GM19238 (cell line): ENCODE measurements around the gene SLC35F6.

Experiments
- DNase-seq: peaks from one replicate; pipeline ENCODE4 v3.0.0; 2011; ENCODE audit warnings: low spot score; ENCODE audit not compliant: insufficient read length

The SLC35F6 gene

GRCh38 chr2:26764078-26764887 is at the start of gene SLC35F6:
Gene SLC35F6, plus strand, starts transcription at chr2:26764284. Its CDS starts 66 bp downstream, at chr2:26764350.
- peak; percentile 91 for DNase-seq

DNA sequence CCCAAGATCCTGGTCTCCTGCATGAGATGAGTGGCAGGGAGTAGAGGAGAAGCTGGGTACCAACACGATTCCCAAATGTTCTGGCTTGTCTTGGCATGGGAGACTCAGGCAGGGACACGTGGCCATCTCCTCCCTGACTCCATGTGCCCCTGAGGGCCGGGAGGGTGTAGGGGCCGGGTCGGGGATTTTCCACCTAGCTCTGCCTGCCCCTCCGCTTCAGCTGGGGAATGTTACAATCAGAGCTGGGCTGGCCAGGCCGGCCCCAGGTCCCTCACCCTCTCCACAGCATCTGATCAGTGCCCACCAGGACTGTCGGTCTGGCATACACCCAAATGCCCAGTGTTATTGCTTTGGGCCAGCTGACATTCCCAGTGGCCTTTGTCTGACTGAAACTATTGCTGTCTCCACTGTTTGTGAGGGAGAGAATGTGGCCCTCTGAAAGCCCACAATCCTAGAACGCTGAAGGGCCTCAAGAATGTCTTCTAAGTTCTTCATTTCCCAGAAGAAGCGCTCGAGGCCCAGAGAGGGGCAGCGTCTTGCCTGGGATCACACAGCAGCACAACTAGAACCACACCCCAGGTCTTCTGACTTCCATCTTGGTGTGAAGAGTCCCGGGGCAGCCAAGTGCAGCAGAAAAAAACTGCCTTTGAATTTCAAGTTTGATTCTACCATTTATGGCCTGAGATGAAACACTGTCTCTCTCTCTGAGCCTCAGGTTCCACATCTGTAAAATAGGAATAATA is 48.4 kb upstream of the SLC35F6 start:
- DNase-seq: no peak

DNA sequence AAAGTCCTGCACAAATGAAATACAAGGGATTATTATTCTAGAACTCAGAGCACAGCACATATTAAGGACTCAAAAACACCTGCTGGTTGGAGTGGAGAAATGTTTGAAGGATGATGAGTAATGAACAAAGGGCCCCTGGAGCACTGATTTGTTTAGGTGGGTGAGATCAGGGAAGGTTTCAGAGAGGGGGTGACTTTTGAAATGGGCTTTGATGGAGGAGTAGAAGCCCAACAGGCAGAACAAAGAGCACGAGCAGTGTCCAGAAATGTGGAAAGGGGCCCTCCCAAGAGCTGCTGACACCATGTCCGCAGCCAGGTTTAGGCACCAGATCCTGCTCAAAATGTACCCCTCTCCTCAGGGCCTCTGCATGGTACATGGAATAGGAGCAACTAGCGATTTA is 47.7 kb upstream of the SLC35F6 start:
- DNase-seq: no peak

DNA sequence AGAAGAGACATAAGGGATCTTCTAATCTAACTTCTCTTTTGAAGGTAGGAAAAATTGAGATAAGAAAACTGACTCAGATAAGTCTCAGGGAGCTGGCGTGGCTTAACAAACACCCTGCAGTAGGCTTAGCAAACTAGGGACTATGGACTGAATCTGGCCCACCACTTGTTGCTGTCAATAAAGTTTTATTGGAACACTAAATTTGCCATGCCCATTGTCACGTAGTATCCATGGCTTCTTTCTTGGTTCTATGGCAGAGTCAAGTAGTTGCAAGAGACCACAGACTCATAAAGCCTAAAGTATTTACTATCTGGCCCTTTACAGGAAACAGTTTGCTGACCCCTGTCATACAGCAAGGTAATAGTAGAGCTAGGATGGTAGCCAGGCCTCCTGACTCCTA is 47.3 kb upstream of the SLC35F6 start:
- DNase-seq: no peak

DNA sequence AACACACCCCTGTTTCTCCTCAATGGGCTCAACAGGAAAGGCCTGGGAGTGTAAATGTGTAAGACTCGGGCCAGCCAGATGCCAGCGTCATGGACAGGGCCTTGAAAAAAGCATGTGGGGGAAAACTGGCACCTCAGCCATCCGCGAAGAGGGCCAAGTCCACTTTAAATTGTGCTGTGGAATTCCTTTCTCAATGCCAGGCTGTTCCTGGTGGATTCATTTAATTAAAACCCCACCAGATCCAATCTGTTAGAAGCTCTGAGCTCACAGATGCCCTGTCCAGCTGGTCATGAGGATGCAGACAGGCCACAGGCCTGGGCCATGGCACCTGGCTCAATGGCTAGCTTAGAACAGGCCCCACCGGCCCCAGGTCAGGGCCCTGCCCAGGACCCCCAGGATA is 46.7 kb upstream of the SLC35F6 start:
- no peak for DNase-seq

GRCh38 chr2:26718949-26719686 is 45.0 kb upstream of the SLC35F6 start:
- DNase-seq: no peak

DNA sequence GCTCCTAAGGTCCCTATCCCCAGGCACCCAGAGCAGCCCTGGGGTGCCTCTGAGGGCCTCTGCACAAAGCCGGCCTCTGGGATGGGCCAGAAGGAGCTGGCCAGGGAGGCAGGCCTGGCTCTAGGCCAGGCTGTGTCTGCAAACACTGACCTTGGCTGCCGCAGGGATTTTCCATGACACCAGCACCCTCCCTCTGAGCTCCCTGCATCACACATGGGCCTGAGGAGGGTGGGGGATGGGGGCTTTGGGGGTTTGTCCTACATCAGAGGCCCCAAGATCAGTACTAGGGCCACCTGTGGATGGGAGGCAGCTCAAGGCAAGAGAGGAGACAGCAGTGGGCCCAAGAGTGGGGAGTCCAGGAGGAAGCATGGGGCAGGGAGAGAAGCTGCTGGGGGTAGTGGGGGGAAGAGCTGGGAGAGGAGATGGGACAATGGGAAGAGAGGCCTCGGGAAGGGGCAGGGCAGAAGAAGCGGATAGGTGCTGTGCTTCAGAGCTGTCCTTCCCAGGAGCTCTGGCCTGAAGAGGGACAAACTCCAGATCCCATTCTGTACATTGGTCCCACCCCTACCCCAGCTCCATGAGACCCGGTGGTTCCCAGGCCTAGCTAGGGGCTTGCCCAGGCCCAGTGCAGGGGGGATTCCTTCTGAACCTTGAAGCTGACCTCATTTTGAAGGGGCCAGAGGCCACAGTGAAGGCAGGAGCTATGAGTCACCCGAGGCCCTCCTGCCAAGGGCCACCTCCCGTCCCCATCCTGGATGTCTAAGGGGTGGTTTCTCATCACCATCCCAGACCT is 43.6 kb upstream of the SLC35F6 start:
- no peak for DNase-seq

- no peak for DNase-seq
These were observed 42.7 kb upstream of the SLC35F6 start for GRCh38 chr2:26721115-26722032.

DNA sequence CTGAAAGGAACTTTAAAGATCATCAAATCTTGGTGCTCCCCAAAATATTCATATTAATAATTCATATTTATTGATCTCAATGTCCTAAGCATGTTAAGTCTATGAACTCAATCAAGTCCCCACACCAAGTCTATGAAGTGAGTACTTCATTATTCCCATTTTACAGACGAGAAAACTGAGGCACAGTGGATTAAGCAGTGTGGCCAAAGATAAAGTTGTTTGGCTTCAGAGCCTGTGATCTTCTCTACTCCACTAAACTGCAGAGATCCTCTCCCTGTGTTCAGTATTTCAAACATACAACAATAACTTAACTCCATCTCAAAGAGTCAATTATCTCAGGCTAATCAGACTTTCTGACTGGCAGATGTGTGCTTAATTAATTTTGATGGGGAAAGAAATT is 41.8 kb upstream of the SLC35F6 start:
- DNase-seq: no peak

GRCh38 chr2:26722911-26723310 is 41.2 kb upstream of the SLC35F6 start:
- no peak for DNase-seq

- no peak for DNase-seq
These were observed 40.6 kb upstream of the SLC35F6 start for GRCh38 chr2:26723475-26723874.

- DNase-seq: no peak
These were observed 39.9 kb upstream of the SLC35F6 start for GRCh38 chr2:26723991-26724750.

- no peak for DNase-seq
These were observed 39.1 kb upstream of the SLC35F6 start for GRCh38 chr2:26724784-26725520.

DNA sequence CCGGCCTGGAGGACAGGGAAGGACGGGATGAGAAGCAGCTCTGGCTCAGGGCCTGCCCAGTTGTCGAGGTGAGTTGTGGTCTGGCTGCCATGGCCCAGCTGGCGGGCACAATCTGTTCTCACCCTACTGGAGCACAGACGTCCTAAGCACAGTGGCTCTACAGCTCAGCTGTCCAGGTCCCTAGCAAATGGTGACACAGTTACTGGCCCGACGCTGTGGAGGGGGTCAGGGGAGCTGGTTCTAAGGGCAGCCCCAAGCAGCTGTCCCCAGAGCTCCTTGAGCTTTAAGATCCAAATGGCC is 38.6 kb upstream of the SLC35F6 start:
- DNase-seq: no peak

GRCh38 chr2:26726228-26726627 is 37.9 kb upstream of the SLC35F6 start:
- no peak for DNase-seq

DNA sequence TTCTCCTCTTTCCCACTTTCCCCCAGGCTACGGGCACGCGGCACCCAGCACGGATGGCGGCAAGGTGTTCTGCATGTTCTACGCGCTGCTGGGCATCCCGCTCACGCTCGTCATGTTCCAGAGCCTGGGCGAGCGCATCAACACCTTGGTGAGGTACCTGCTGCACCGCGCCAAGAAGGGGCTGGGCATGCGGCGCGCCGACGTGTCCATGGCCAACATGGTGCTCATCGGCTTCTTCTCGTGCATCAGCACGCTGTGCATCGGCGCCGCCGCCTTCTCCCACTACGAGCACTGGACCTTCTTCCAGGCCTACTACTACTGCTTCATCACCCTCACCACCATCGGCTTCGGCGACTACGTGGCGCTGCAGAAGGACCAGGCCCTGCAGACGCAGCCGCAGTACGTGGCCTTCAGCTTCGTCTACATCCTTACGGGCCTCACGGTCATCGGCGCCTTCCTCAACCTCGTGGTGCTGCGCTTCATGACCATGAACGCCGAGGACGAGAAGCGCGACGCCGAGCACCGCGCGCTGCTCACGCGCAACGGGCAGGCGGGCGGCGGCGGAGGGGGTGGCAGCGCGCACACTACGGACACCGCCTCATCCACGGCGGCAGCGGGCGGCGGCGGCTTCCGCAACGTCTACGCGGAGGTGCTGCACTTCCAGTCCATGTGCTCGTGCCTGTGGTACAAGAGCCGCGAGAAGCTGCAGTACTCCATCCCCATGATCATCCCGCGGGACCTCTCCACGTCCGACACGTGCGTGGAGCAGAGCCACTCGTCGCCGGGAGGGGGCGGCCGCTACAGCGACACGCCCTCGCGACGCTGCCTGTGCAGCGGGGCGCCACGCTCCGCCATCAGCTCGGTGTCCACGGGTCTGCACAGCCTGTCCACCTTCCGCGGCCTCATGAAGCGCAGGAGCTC is 36.2 kb upstream of the SLC35F6 start:
- DNase-seq: no peak

GRCh38 chr2:26729311-26729710 is 34.8 kb upstream of the SLC35F6 start:
- no peak for DNase-seq
